MV-4-11 (cell line): Measurements from ENCODE around the gene GCC2.
A peak's percentile ranks its signal among the peaks of the same experiment; 100 is the strongest.
"Not testable (repeated sequence)": the region's sequence is repeated elsewhere in the genome, so short reads cannot be mapped to it uniquely, and the experiment has no call there.

ENCODE experiments used
- DNase-seq: peaks from one replicate; lab custom pipeline; 2025; lab: John Stamatoyannopoulos, UW

The GCC2 gene

DNA sequence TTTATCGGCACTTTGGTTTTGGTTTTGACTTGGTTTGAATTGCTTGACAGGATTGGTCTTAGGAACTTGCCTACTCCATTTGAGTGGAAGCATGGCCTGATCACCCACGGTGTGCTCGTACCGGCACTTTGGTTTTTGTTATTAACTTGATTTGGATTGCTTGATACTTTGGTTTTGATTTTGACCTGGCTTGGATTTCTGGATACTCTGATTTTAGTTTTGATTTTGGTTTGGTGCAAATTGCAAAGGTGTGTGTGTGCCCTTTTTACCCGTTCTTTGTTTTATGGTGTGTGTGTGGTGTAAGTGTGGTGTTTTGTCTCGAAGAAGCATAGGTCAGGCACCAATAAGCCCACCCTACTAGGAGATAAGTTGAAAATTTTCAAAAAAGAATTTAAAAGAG is 75.7 kb downstream of the GCC2 start:
- not testable (repeated sequence) for DNase-seq

DNA sequence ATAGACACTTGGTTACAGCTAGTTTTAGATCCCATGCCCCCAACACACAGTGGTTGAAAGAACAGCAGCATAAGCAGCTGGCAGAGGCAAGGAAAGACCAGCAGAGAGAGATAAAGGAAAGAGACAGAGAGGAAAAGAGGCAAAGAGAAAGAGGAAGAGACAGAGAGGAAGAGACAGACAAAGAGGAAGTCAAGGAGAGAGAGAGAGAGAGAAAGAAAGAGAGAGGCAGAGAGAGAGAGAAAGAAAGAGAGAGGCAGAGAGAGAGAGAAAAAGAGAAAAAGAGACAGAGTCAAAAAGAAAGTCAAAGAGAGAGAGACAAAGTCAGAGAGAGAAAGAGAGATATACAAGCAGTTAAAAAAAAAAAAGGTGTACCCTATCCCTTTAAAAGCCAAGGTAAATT is 76.3 kb downstream of the GCC2 start:
- not testable (repeated sequence) for DNase-seq

DNA sequence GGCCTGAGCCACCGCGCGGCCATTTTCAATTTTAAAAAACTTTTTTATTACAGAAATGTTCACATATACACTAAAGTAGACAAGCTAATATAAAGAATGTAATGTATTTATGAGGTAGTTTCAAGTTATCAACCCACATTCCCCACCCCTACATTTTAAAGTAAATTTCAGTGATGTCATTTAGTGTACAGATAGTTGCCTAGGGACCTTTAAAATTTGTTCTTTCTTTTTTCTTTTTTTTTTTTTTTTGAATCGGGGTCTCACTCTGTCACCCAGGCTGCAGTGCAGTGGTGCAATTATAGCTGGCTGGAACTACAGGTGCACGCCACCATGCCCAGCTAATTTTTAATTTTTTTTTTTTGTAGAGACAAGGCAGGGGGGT is 82.7 kb downstream of the GCC2 start:
- DNase-seq, result no peak

DNA sequence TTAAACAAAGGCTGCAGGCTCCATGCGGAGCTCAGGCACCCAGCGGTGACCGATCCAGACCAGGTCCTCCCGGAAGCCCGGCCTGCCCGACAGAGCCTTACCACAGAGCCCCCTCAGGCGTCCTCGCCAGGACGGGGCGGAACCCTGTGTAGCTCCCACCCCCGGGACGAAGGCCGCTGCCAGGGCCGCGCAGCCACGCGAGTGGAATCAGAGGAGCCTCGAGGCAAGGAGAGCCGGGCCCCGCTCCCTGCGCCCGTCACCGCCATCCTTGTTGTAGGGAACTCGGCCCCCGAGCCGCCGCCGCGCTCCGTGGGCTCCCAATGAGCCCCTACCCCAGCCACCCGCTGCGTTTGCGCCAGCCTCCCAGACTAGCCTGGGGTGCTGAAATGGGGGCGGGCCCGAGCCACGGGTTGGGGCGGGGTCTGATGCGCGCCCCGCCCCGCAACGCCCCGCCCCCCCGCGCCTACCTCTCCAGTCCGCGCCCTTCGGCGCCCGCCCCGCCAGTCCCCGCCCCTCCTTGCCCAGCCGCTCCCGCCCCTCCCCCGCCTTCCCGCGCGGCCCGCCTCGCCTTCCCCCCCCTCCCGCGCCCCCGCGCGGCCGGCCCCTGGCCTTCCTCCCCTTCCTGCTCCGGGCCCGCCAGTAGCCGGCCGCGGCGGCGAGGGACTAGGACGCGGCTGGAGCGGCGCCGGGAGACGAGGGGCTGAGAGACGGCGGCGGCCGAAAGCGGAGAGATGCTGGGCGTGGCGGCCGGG is 85.0 kb downstream of the GCC2 start, which contains the start of gene LIMS1:
Gene LIMS1 (plus strand): TSS at position 639 of the 752 bp plus-strand sequence. CDS start 93 bp downstream, at position 732.
- peak; percentile 82 for DNase-seq

DNA sequence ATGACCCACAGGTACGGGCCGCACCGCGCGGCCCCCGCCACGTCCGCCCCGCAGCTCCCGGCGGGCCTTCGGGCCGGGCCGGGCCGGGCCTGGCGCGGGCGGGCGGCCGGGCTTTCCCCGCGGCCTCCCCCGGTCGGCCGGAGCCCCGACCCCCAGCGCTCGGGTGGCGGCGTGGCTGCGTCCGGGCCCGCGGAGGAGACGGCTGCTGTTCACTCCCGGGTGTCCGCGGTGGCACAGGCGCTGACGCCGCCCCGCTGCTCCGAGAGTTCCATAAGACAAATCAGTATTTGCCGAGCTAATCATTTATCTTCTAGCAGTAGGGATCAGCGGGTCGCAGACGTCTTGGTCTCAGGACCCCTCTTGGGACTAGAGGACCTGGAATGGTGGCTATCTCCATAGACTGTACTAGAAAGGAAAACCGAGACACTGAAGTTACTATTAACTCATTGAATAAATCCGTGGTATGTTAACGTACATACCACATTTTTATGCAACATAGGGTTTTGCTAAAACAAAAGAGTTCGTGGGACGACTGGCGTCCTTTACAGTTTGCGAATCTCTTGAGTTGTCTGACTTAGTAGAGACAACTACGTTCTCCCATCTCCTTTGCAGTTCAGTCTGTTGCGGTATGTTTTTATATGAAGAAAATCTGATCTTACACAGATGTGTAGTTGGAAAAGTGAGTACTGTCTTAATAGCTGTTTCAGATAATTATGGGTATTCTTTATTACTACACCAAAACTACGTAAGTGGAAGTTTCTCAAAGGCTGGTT is 85.8 kb downstream of the GCC2 start:
- peak; percentile 10 for DNase-seq

DNA sequence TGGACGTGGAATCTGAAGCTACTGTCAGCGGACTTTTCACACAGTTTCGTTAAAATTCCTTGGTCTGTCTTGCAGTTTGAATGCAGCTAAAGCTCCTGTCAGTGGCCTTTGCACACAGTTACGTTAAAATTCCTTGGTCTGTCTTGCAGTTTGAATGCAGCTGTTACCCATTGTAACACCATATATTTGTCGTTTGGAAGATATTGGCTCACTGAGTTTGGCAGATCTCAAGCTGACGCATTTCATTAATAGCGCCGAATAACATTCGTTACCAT is 86.3 kb downstream of the GCC2 start:
- no peak for DNase-seq

DNA sequence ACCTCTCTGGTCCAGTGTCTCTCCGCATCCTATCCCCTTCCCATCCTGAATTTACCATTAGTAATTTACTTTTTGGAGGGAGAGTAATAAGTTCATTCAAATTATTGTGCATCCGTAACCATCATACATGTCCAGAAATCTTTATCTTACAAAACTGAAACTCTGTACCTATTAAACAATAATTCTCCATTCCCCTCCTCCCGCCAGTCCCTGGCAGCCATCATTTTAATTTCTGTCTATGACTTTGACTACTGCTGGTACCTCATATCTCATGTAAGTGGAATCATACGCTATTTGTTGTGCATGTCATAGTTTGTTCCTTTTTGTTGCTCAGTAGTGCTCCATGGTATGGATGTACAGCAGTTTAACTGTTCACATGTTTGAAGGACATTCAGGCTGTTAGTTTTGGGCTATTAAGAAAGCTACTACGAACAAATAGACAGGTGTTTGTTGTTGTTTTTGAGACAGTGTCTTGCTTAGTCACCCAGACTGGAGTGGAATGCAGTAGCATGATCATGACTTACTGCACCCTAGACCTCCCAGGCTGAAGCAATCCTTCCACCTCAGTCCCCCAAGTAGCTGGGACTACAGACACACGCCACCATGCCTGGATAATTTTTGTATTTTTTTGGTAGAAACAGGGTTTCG is 87.3 kb downstream of the GCC2 start:
- DNase-seq, result no peak

GRCh38 chr2:108536911-108537310 is 87.9 kb downstream of the GCC2 start:
- DNase-seq, result no peak

GRCh38 chr2:108538000-108538625 is 89.1 kb downstream of the GCC2 start:
- no peak for DNase-seq

- no peak for DNase-seq
Measured at GRCh38 chr2:108541451-108541850, 92.4 kb downstream of the GCC2 start.

DNA sequence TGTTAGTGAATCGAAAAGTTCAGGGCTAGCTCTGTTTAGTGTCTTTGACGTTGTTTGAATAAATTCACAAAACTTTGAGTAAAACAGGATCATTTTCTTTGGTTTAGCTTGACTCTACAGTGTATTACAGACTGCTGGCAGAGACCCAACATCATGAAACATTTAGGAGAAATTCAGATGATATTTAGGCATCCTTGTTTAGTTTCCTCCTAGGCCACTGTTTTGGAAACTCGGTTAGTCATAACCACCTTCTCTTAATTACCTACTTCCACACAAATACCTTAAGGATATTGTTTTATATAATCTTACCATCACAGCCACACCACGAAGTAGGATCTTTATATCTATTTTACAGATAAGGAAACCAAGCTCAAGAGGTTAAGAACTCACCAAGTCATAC is 93.1 kb downstream of the GCC2 start:
- DNase-seq, result no peak

DNA sequence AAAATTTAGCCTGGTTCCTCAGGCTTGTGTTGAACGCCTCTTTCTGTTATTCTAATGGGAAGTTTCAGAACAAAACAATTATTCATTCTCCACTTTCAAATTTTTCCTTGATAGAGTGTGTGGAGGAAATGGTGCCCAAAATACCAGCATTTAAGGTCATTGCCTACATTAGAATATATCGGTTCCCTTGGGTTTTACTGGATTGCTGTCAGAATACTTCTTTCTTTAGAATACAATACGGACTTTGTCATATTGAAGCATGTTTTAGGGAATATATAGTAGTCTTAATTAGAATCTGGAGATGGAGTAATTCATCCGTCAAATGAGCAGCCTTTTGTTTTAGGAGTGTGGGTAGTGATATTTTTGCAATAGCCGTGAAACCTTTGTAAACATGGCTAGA is 98.6 kb downstream of the GCC2 start:
- no peak for DNase-seq

- DNase-seq, result no peak
Measured at GRCh38 chr2:108548208-108549003, 99.4 kb downstream of the GCC2 start.

GRCh38 chr2:108552566-108552965 is 103.6 kb downstream of the GCC2 start:
- no peak for DNase-seq

DNA sequence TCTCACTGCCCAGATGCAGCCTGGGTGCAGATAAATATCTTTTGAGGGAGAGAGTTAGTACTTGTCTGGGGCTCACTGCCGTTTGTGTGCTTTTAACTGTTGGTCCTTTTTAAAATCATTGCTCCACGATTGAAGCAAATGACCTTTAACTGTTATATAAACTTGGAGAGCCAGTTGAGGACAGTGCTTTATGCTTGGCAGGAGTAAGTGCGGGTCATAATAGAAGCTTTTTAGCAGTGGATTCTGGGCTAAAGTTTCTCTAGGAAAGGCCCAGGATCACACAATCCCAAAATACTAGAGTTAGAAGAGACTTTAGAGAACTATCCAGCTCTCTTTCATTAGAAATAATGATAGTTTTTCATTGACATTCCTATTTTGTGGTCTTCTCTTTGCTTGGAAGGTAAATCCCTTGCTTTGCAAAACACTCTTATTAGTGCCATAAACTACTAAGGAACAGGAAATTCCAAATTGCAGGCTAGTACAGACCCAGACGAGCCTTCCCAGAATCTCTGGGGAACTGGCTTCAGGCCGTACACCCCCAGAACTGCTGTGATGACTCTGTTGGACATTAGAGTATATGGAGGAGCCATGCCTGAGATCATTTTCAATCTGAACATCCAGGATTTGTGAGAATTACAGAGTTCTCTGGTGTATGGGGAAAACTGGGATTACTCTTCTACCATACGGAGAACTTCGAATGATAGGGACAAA is 104.4 kb downstream of the GCC2 start:
- no peak for DNase-seq

DNA sequence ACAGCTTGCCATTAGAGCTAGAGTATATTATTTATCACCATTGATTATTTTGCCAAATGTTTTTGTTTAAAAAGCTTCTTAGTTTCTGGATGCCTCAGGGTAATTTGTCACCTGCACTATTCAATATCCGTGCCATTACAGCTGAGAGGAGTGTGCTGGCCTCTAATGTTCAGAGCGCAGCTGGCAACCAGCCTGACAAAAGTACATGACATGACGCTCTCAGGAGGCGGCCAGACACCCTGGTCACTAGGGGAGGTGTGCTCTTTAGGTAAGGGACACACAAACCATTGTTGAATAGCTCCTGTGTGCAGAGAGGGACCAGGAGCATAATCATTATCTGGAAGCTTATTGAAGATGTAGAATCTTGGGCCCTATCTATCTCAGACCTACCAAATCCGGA is 105.5 kb downstream of the GCC2 start:
- no peak for DNase-seq

DNA sequence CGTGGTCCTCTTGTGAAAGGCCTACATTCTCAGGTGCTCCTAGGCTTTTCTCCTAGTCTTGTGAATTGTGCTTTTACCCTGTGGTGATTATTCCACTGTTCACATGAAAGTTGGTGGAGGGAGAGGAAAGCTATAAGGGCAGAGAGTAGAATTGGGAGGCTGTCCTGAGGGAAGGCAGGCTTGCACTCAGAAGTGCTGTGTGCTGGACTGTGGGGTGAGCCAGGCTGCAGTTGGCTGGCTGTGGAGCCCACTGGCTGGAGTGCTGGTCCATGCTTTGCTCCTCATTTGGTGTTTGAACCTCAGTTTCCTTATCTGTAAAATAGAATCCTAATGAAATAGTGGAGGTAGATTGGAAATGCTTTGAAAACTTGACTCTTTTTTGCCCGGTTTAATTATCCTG is 106.6 kb downstream of the GCC2 start:
- DNase-seq, result no peak

DNA sequence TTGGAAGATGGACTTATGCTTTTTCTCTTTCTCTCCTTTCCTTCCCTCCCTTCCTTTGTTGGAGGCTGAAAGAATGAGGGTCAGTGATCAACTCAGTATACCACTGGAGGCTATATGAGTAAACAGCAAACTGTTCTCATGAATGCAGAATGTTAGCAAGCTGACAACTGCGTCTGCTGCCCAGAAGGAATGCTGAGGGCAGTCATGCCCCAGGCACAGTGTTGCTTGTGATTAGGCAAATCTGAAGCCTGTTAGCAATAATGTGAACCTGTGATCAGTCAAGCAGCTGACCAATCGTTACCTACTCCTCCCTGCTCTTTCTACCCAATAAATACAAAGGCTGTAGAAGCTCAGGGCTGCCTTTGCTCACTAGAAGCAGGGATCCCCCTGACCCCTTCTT is 107.6 kb downstream of the GCC2 start:
- not testable (repeated sequence) for DNase-seq
